GM21447 (cell line): ENCODE data around the gene IL1R2.

Experiments
- ATAC-seq: cut with Tn5 transposase; IDR thresholded peaks from one replicate; pipeline ENCODE4 v1.9.1; 2021; ENCODE audit not compliant: unreplicated experiment

The IL1R2 gene

DNA sequence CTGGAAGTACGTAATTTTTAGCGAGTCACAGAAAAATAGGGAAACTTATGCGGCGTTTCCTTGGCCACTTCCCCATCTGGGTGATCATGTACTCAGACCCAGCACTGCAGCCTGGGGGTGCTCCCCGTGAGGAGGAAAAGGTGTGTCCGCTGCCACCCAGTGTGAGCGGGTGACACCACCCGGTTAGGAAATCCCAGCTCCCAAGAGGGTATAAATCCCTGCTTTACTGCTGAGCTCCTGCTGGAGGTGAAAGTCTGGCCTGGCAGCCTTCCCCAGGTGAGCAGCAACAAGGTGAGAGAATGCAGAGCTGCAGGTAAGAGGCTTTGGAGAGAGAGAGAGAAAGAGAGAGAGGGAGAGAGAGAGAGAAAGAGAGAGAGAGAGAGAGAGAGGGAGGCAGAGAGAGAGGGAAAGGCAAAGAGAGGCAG is at the start of gene IL1R2:
TSS of gene IL1R2 (plus strand) at position 240 of the 425 bp plus-strand sequence. CDS start 16,616 bp downstream, outside the sequence.
- ATAC-seq, result no peak

DNA sequence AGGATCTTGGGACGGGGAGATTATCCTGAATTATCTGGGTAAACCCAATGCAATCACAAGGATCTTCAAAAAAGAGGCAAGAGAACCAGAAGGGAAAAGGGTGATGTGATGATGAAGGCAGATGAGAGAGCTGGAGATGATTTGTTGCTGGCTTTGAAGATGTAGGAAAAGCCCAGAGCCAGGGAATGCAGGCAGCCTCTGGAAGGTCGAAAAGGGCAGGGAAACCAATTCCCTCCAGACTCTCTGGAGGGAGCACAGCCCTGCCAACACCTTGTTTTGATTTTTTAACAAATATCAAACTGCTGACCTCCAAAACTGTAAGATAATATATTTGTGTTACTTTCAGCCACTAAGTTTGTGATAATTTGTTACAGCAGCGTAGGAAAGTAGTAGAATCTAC is 48.9 kb upstream of the IL1R2 start:
- no peak for ATAC-seq

- no peak for ATAC-seq
Observed at GRCh38 chr2:101946372-101947039, 45.3 kb upstream of the IL1R2 start.

GRCh38 chr2:101947374-101947773 is 44.4 kb upstream of the IL1R2 start:
- ATAC-seq, result no peak

DNA sequence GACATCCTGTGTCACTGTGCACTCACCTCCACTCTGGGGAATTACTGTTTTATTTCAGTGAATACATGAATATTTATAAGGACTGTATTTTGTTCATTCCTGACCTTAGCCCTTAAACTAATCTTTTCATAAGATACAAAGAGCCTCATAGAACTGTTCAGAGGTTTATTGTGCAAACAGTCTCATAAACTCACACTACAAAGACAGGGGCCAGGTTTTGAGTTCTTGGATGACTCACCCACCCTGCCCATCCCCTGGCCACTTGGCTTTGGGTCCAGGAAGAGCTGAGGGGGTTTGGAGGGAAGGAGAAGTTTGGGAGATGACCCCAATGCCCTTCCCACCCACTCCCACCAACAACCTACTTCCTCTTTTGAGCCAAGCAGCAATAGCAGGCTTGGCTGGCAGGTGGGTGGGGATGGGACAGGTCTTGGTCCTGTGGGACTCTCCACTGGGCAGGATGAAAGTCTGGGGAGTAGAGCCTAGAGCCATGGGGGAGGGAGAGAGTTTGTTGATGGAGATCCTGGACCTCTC is 43.1 kb upstream of the IL1R2 start:
- no peak for ATAC-seq

GRCh38 chr2:101949304-101949703 is 42.5 kb upstream of the IL1R2 start:
- ATAC-seq, result no peak

- ATAC-seq, result no peak
Observed at GRCh38 chr2:101951296-101951695, 40.5 kb upstream of the IL1R2 start.

GRCh38 chr2:101952551-101952950 is 39.2 kb upstream of the IL1R2 start:
- ATAC-seq, result no peak

- no peak for ATAC-seq
Observed at GRCh38 chr2:101956465-101957438, 35.0 kb upstream of the IL1R2 start.

GRCh38 chr2:101958061-101958460 is 33.7 kb upstream of the IL1R2 start:
- ATAC-seq, result no peak

DNA sequence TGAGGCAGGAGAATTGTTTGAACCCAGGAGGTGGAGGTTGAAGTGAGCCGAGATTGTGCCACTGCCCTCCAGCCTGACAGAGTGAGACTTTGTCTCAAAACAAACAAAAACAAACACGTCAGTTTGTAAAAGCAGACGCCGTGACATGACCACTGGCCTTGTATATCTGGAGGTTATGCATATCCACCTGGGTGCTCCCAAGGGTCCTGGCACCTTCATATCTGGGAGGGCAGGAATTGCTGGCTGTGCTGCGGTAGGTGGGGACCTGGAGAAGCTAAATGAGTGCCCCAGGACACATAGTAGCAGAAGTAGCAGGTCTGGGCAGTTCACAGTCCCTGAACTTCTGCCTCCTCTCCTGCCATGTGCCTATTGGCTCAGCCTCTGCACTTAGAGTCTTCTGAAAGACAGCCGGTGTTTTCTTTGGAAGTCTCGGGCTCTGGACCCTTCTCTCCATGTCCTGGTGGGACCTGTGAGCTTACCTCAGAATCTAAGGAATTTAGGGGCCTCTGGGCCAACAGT is 30.9 kb upstream of the IL1R2 start:
- ATAC-seq, result no peak

DNA sequence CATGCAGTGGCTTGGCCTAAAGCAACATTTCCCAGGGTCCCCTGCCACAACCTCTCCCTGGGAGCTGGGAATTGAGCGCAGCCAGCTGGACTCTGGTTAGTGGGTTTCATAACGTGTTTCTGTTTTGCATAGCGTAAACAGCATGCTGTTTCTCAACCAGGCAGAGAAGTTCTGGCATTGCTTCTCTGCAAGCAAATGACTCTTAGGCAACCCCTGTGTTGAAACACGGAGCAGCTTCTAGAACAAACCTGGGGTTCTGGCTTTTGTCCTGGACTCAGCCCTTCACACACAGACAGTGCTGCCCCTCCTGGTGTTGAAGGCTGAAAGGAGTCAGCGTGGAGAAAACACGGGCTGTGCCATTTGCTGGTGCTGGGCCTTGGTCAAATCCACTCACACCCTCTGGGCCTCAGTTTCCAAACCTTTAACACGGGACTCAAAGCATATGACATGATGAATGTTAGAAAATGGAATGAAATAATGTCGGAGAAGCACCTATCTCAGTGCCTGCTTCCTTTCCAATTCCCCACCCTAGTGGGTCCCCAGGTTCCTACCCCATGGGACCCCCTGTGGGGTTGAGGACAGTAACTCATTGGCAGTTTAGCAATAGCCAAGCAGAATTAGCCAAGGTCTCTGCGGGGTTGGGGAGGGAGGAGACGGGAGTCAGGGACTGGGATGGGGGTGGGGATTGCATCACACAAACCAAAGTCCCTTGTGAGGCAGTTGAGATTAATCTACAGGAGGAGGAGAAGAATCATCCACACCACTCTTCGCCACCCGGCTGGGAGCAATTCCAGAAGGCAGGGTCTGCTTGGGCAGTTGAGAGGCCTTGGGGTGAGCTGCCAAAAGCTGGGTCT is 30.2 kb upstream of the IL1R2 start:
- no peak for ATAC-seq

- no peak for ATAC-seq
Observed at GRCh38 chr2:101962309-101962708, 29.5 kb upstream of the IL1R2 start.

GRCh38 chr2:101963198-101963597 is 28.6 kb upstream of the IL1R2 start:
- ATAC-seq, result no peak

DNA sequence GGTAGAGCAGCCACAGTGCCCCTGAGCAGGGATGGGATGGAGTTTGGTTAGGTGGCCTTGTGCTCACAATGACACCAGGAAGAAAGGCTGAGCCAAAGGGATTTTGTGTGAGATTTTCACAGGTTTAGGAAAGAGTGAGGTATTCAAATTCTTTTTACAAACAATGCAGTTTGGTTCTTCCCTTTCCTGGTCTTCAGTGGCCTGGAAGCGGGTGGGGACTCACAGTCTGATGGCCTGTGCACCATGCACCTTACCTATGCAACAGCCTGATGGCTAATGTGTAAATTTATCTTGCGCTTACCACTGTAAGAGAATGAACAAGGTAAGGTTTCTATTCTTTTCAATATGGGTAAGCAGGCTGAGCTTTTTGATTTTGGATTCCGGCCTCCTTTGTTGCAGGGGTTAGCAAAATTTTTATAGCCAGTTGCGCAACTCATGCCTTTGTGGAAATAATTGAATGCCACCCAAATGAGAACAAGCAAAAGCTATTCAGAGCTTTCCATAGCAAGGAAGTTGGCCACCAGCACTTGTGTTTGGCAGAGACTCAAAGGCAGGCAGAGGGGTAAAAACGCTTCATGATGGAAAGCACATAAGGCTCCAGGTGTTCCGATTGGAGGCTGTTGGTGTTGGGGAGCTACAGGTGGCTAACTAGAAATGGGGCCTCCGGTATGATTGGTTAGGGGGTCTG is 23.8 kb upstream of the IL1R2 start:
- ATAC-seq, result no peak

- ATAC-seq, result no peak
Observed at GRCh38 chr2:101969723-101970122, 22.0 kb upstream of the IL1R2 start.

DNA sequence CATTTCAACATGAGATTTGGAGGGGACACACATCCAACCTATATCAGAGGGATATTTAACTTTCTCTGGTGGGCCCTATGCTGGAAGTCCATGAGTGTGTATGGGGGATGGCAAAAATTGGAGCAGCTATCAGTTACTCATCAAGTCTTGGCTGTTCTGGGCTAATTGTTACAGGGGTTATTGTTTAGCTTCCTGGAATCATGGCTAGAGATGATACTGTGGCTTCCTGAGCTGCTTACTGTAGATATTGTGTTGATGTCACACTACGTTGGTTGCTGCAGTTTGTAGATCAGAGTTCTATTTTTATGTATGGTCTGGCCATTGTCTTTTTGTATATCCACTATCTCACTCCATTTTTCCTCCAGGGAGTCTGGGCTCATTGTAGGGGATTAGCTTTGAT is 20.9 kb upstream of the IL1R2 start:
- no peak for ATAC-seq

DNA sequence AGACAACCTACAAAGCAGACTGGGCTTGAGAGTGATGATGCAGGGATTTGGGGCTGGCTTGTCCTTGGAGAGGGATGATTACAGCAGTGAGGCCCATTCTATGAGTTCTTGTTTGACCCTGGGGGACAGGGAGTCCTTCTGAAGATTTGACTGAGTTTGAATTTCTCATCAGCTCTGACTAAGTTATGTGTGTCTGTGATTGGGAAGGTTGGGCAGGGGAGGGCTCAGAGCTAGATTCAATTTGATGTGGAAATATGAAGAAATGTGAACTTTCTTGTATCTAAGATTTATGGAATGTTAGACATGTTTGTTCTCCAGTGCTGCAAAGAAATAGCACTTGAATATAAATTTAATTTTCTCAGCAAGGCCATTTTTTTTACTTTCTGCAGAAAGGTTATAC is 19.9 kb upstream of the IL1R2 start:
- ATAC-seq, result no peak

- ATAC-seq, result no peak
Observed at GRCh38 chr2:101972621-101973434, 18.9 kb upstream of the IL1R2 start.
